PC-9 (cell line): ENCODE results near the gene HAAO.

Experiments used
- CTCF ChIP-seq: fragments of 200-600 bp; sonication (generic); conservative IDR thresholded peaks from 2 replicates; pipeline ENCODE4 v1.6.1; 2017; ENCODE audit warnings: mixed run types, antibody characterized with exemption, mild to moderate bottlenecking, moderate library complexity
- EZH2 ChIP-seq: fragments of 200-600 bp; sonication (generic); IDR thresholded peaks from 2 replicates; pipeline ENCODE4 v1.8.0; 2017; ENCODE audit warnings: antibody characterized with exemption, low read depth

- TF ChIP-seq EZH2 = no peak
- no peak for TF ChIP-seq CTCF
Observed at GRCh38 chr2:42823744-42824453, 31.5 kb upstream of the HAAO start.
